Lung (tissue), 12 donors: ENCODE measurements around the gene NTM. TPM values are rescaled to one million over a fixed set of nuclear protein-coding genes. Genes with fewer than 3 reads are reported as not detected.

Experiments used
- ATAC-seq: fragments of 200-7000 bp; cut with Tn5 transposase; one replicate; pipeline ENCODE4 v1.9.1; 2020; ENCODE audit warnings: moderate number of reproducible peaks; ENCODE audit not compliant: insufficient read depth, low FRiP score
- DNase-seq, 3 donors: peaks; one replicate each; pipeline ENCODE4 v3.0.0-alpha.2; 2013 to 2017
- H3K27ac ChIP-seq, 2 donors: one replicate each; pipeline ENCODE4 v1.5.1; 2013; ENCODE audit warnings: mild to moderate bottlenecking in 2 of 2, moderate library complexity in 2 of 2, control low read depth in 1 of 2, inconsistent platforms in 1 of 2, low read depth in 1 of 2, low read length in 1 of 2
- H3K27me3 ChIP-seq, 3 donors: one replicate each; pipeline ENCODE4 v1.5.1; 2013; ENCODE audit warnings: low read length in 2 of 3; ENCODE audit not compliant: control insufficient read depth in 3 of 3, insufficient read depth in 3 of 3
- H3K36me3 ChIP-seq, 4 donors: one replicate each; pipeline ENCODE4 v1.5.1; 2013; ENCODE audit warnings: low read length in 4 of 4, mild to moderate bottlenecking in 1 of 4, moderate library complexity in 1 of 4; ENCODE audit not compliant: control insufficient read depth in 4 of 4, insufficient read depth in 4 of 4
- H3K4me1 ChIP-seq, 5 donors: one replicate each; pipeline ENCODE4 v1.5.1; 2013; ENCODE audit warnings: low read length in 5 of 5, mild to moderate bottlenecking in 2 of 5, moderate library complexity in 1 of 5; ENCODE audit not compliant: control insufficient read depth in 5 of 5, insufficient read depth in 5 of 5
- H3K4me3 ChIP-seq: one replicate; pipeline ENCODE4 v1.5.1; 2013; ENCODE audit warnings: mild to moderate bottlenecking, control low read depth, moderate library complexity
- H3K9ac ChIP-seq, 2 donors: one replicate each; pipeline ENCODE4 v1.5.1; 2013; ENCODE audit warnings: low read length in 2 of 2, control low read depth in 1 of 2; ENCODE audit not compliant: insufficient read depth in 1 of 2
- H3K9me3 ChIP-seq, 4 donors: one replicate each; pipeline ENCODE4 v1.5.1; 2013; ENCODE audit warnings: low read length in 3 of 4, mild to moderate bottlenecking in 1 of 4, moderate library complexity in 1 of 4; ENCODE audit not compliant: control insufficient read depth in 4 of 4, insufficient read depth in 3 of 4
- CTCF ChIP-seq: IDR thresholded peaks from 2 replicates; pipeline ENCODE4 v1.5.1; 2012; ENCODE audit warnings: mild to moderate bottlenecking; ENCODE audit errors: control extremely low read depth, extremely low read depth
- WGBS, 2 donors: extraction: QIAGEN DNeasy Blood & Tissue Kit; methylation state at CpG; one replicate each; pipeline ENCODE4 v1.1.7; 2013; 5-methylcytosine and 5-hydroxymethylcytosine counted together
- polyA plus RNA-seq, 2 donors: library from polyadenylated mRNA; stranded (reverse); fragments of 200-250 nt; gene quantifications; one replicate each; pipeline ENCODE4 v1.2.1, GENCODE V29; 2013
- total RNA-seq, 2 donors: library from RNA; depleted of rRNA in 1 of 2; stranded (reverse); fragments of >200 nt in 1 of 2; gene quantifications; one replicate each; pipeline ENCODE4 v1.2.1, GENCODE V29; 2014 to 2021
- donor health status: control.
- donor health status: control.
- donor health status: Bipolar disorder and iron deficiency.
- donor health status: healthy.
- donor health status: DM: yes; HTN: yes; CAD: no.

Gene NTM
- total and polyA plus RNA-seq, 4 donors, result 0.39 to 30.9 (median 7.2) TPM

- no peak for TF ChIP-seq CTCF
Measured at GRCh38 chr11:131468565-131468964, 98.2 kb downstream of the NTM start.

GRCh38 chr11:131470216-131470925 lies 100.0 kb downstream of the NTM start:
- TF ChIP-seq CTCF, result no peak
- H3K36me3 ChIP-seq, result no peaks in the 10 kb centered on the region
- H3K4me1 ChIP-seq, result peaks cover 0 to 9% (median 0%) of the 10 kb centered on the region in 5 donors
- ATAC-seq, result no peak
- no peak overlapping the region for H3K27ac ChIP-seq
- H3K4me3 ChIP-seq, result no peak overlapping the region
- H3K27me3 ChIP-seq, result peaks cover 0 to 13% (median 6%) of the 10 kb centered on the region in 3 donors
- 64% methylated on average over 6 of the region's 6 CpGs for WGBS, 2 donors
- H3K9me3 ChIP-seq, result peaks cover 0 to 1% (median 0%) of the 10 kb centered on the region in 4 donors
- no peak for DNase-seq
- no peak overlapping the region for H3K9ac ChIP-seq

More at GRCh38 chr11:131468565-131468964, 98.2 kb downstream of the NTM start:
- H3K9ac ChIP-seq, result no peak overlapping the region
- H3K27ac ChIP-seq, result no peak overlapping the region
- no peaks in the 10 kb centered on the region for H3K36me3 ChIP-seq
- H3K4me3 ChIP-seq, result no peak overlapping the region
- H3K9me3 ChIP-seq, result peaks cover 0 to 1% (median 0%) of the 10 kb centered on the region in 4 donors
- ATAC-seq (no peak), DNase-seq (no peak)
- peaks cover 0 to 22% (median 2%) of the 10 kb centered on the region in 5 donors for H3K4me1 ChIP-seq
- peaks cover 0 to 17% (median 13%) of the 10 kb centered on the region in 3 donors for H3K27me3 ChIP-seq
- WGBS, 2 donors, result 28 to 41% methylated on average over 2 of the region's 2 CpGs

- DNase-seq, result peak in 2 of 3 donors; percentile 15 to 37
Measured at GRCh38 chr11:131471976-131472375, 101.6 kb downstream of the NTM start.

More at GRCh38 chr11:131471976-131472375, 101.6 kb downstream of the NTM start:
- peaks cover 0 to 6% (median 5%) of the 10 kb centered on the region in 3 donors for H3K27me3 ChIP-seq
- H3K27ac ChIP-seq, result no peak overlapping the region
- no peak for ATAC-seq
- 13 to 14% methylated on average over 3 of the region's 3 CpGs for WGBS, 2 donors
- H3K36me3 ChIP-seq, result no peaks in the 10 kb centered on the region
- no peak overlapping the region for H3K4me3 ChIP-seq
- no peak overlapping the region for H3K9ac ChIP-seq
- peaks cover 0 to 9% (median 0%) of the 10 kb centered on the region in 5 donors for H3K4me1 ChIP-seq
- peaks cover 0 to 1% (median 0%) of the 10 kb centered on the region in 4 donors for H3K9me3 ChIP-seq
- TF ChIP-seq CTCF, result no peak
